ENCODE results near the gene CCN2.
"Not testable (repeated sequence)": the region's sequence is repeated elsewhere in the genome, so short reads cannot be mapped to it uniquely, and the experiment has no call there.

The CCN2 gene

GRCh38 chr6:131920656-131921055 lies 30.5 kb downstream of the CCN2 start:
- no peak for TF ChIP-seq CTCF (IDR thresholded peaks at IDR 0.05; ENCODE audit: control extremely low read depth, extremely low read depth, low read depth, missing control alignments)
- ChIA-PET CTCF (interaction anchor here (1.5 kb wide), 1 partner anchor 10 kb away, joined by 3 read pairs; no protein-coding TSS in a partner anchor), POLR2A (no interaction called here)
- DNase-seq (ENCODE audit: extremely low spot score), result no peak

- TF ChIP-seq CTCF (IDR thresholded peaks at IDR 0.05; ENCODE audit: control extremely low read depth, extremely low read depth, low read depth, missing control alignments), result no peak
- ChIA-PET POLR2A (no interaction called here), CTCF (interaction anchor here (0.7 to 2.4 kb wide), 8 partner anchors 9 to 308 kb away, joined by 3 to 9 read pairs (median 3); no protein-coding TSS in a partner anchor)
- DNase-seq (ENCODE audit: extremely low spot score), result no peak
Measured at GRCh38 chr6:131918650-131919355, 32.4 kb downstream of the CCN2 start.

GRCh38 chr6:131917763-131918649 lies 33.2 kb downstream of the CCN2 start:
- ChIA-PET CTCF (interaction anchor here (0.9 to 2.4 kb wide), 9 partner anchors 8 to 336 kb away, joined by 3 to 9 read pairs (median 3); no protein-coding TSS in a partner anchor), POLR2A (no interaction called here)
- no peak for TF ChIP-seq CTCF (IDR thresholded peaks at IDR 0.05; ENCODE audit: control extremely low read depth, extremely low read depth, low read depth, missing control alignments)
- no peak for DNase-seq (ENCODE audit: extremely low spot score)

- ChIA-PET CTCF (interaction anchor here (1.1 to 2.4 kb wide), 6 partner anchors 8 to 337 kb away, joined by 3 to 9 read pairs (median 4); no protein-coding TSS in a partner anchor), POLR2A (no interaction called here)
- TF ChIP-seq CTCF (IDR thresholded peaks at IDR 0.05; ENCODE audit: control extremely low read depth, extremely low read depth, low read depth, missing control alignments), result no peak
- no peak for DNase-seq (ENCODE audit: extremely low spot score)
Measured at GRCh38 chr6:131917318-131917717, 33.9 kb downstream of the CCN2 start.

- POLR2A ChIA-PET, result no interaction called here
- no peak for DNase-seq (ENCODE audit: extremely low spot score)
- no peak for TF ChIP-seq CTCF (IDR thresholded peaks at IDR 0.05; ENCODE audit: control extremely low read depth, extremely low read depth, low read depth, missing control alignments)
- CTCF ChIA-PET, result interaction anchor here (1.3 to 2.9 kb wide), 4 partner anchors 9 to 338 kb away, joined by 3 to 30 read pairs (median 20); no protein-coding TSS in a partner anchor
Measured at GRCh38 chr6:131916847-131917246, 34.3 kb downstream of the CCN2 start.

GRCh38 chr6:131916091-131916796 lies 34.9 kb downstream of the CCN2 start:
- CTCF ChIA-PET, result interaction anchor here (0.9 to 2.9 kb wide), 15 partner anchors 8 to 363 kb away, joined by 3 to 30 read pairs (median 4); partner anchors contain the start of gene MED23

More at GRCh38 chr6:131916091-131916796, 34.9 kb downstream of the CCN2 start:
- POLR2A ChIA-PET; DNase-seq (ENCODE audit: extremely low spot score): not testable (repeated sequence)

Data from GM10248 (cell line).